Aorta (tissue), 5 donors: ENCODE data around the gene HMCES. TPM values are rescaled to one million over a fixed set of nuclear protein-coding genes. Genes with fewer than 3 reads are reported as not detected.
"Not testable (repeated sequence)": the region's sequence is repeated elsewhere in the genome, so short reads cannot be mapped to it uniquely, and the experiment has no call there.

Experiments
- ATAC-seq: fragments of 200-7000 bp; cut with Tn5 transposase; one replicate; pipeline ENCODE4 v1.9.1; 2022; ENCODE audit warnings: moderate library complexity; ENCODE audit not compliant: low FRiP score
- DNase-seq, 2 donors: peaks; one replicate each; pipeline ENCODE4 v3.0.0-alpha.2; 2020
- H3K27ac ChIP-seq, 2 donors: one replicate each; pipeline ENCODE4 v1.5.1; 2013; ENCODE audit warnings: low read length in 2 of 2, mild to moderate bottlenecking in 2 of 2, moderate library complexity in 2 of 2, control low read depth in 1 of 2, inconsistent platforms in 1 of 2, low read depth in 1 of 2
- H3K27me3 ChIP-seq, 2 donors: one replicate each; pipeline ENCODE4 v1.6.1; 2013; ENCODE audit warnings: control low read depth in 1 of 2, low read length in 1 of 2, mild to moderate bottlenecking in 1 of 2, moderate library complexity in 1 of 2; ENCODE audit not compliant: insufficient read depth in 2 of 2, control insufficient read depth in 1 of 2
- H3K36me3 ChIP-seq, 2 donors: one replicate each; pipeline ENCODE4 v1.6.1; 2013; ENCODE audit warnings: control low read depth in 1 of 2, low read length in 1 of 2, mild to moderate bottlenecking in 1 of 2; ENCODE audit not compliant: insufficient read depth in 2 of 2, control insufficient read depth in 1 of 2
- H3K4me1 ChIP-seq, 2 donors: one replicate each; pipeline ENCODE4 v1.6.1; 2013; ENCODE audit warnings: low read length in 2 of 2, control low read depth in 1 of 2, mild to moderate bottlenecking in 1 of 2, moderate library complexity in 1 of 2; ENCODE audit not compliant: insufficient read depth in 2 of 2, control insufficient read depth in 1 of 2
- H3K4me3 ChIP-seq, 2 donors: one replicate each; pipeline ENCODE4 v1.5.1; 2013; ENCODE audit warnings: low read length in 2 of 2, control low read depth in 1 of 2, mild to moderate bottlenecking in 1 of 2
- H3K9me3 ChIP-seq: one replicate; pipeline ENCODE4 v1.6.1; 2013; ENCODE audit warnings: mild to moderate bottlenecking, low read length; ENCODE audit not compliant: control insufficient read depth
- WGBS, 2 donors: extraction: QIAGEN DNeasy Blood & Tissue Kit; methylation state at CpG; one replicate each; pipeline ENCODE4 v1.1.7; 2013; 5-methylcytosine and 5-hydroxymethylcytosine counted together
- intact Hi-C, 2 donors: fragments of 100-400 bp; cut with DNase I; formaldehyde crosslinking; loops; one replicate each; pipeline versions ENCODE4 v1.14.2 to v1.15.0; 2022
- polyA plus RNA-seq, 2 donors: library from polyadenylated mRNA; stranded (reverse); fragments of 200-250 nt; gene quantifications; one replicate each; pipeline ENCODE4 v1.2.3, GENCODE V29; 2013
- total RNA-seq, 2 donors: library from RNA; stranded (reverse); fragmentation: NEBNext Ultra II Directional; extraction: Animal tissue kit (Norgen Biotek cat#: 25700); gene quantifications; one replicate each; pipeline ENCODE4 v1.2.1, GENCODE V29; 2021
- donor health status: healthy with polysubstance abuse.
- donor health status: Bipolar disorder and iron deficiency.
- donor health status: DM: no; HTN: no; CAD: no.
- donor health status: DM: no; HTN: no; CAD: no.
- donor health status: DM: yes; HTN: yes; CAD: no.

Gene HMCES
- total and polyA plus RNA-seq, 4 donors = 24.3 to 31.9 (median 29.8) TPM

GRCh38 chr3:129327510-129327909, 48.8 kb downstream of the HMCES start:
- Histone ChIP-seq H3K4me3 (no peak overlapping the region), H3K36me3 (no peaks in the 10 kb centered on the region), H3K27ac (no peak overlapping the region), H3K4me1 (no peaks in the 10 kb centered on the region), H3K9me3 (no peaks in the 10 kb centered on the region), H3K27me3 (no peaks in the 10 kb centered on the region)
- intact Hi-C loops = no loop called here
- WGBS, 2 donors = 97% methylated on average over 6 of the region's 6 CpGs
- ATAC-seq (no peak), DNase-seq (peak in 1 of 2 donors; percentile 2)

GRCh38 chr3:129329858-129330257, 51.2 kb downstream of the HMCES start:
- ATAC-seq = no peak
- no peak overlapping the region for H3K27ac ChIP-seq
- no peaks in the 10 kb centered on the region for H3K9me3 ChIP-seq
- H3K27me3 ChIP-seq = no peaks in the 10 kb centered on the region
- H3K36me3 ChIP-seq = no peaks in the 10 kb centered on the region
- no peaks in the 10 kb centered on the region for H3K4me1 ChIP-seq
- 92 to 95% methylated on average over 6 of the region's 6 CpGs for WGBS, 2 donors
- H3K4me3 ChIP-seq = no peak overlapping the region
- intact Hi-C loops = no loop called here
- DNase-seq = no peak

GRCh38 chr3:129330409-129330808, 51.7 kb downstream of the HMCES start:
- intact Hi-C loops = no loop called here
- H3K4me3 ChIP-seq = no peak overlapping the region
- WGBS, 2 donors = 87 to 88% methylated on average over 6 of the region's 6 CpGs

GRCh38 chr3:129333891-129334290, 55.2 kb downstream of the HMCES start:
- WGBS, 2 donors = 95 to 99% methylated on average over 5 of the region's 5 CpGs
- intact Hi-C loops = no loop called here
- H3K9me3 ChIP-seq = no peaks in the 10 kb centered on the region
- H3K4me3 ChIP-seq = no peak overlapping the region
- no peak for ATAC-seq
- no peaks in the 10 kb centered on the region for H3K4me1 ChIP-seq
- no peaks in the 10 kb centered on the region for H3K36me3 ChIP-seq
- no peak overlapping the region for H3K27ac ChIP-seq
- no peak for DNase-seq
- no peaks in the 10 kb centered on the region for H3K27me3 ChIP-seq

More at GRCh38 chr3:129330409-129330808, 51.7 kb downstream of the HMCES start:
- H3K4me1 ChIP-seq = no peaks in the 10 kb centered on the region
- no peak for DNase-seq
- no peak for ATAC-seq
- H3K27ac ChIP-seq = no peak overlapping the region
- no peaks in the 10 kb centered on the region for H3K27me3 ChIP-seq
- no peaks in the 10 kb centered on the region for H3K36me3 ChIP-seq
- H3K9me3 ChIP-seq = no peaks in the 10 kb centered on the region

GRCh38 chr3:129336093-129336706, 57.5 kb downstream of the HMCES start:
- Histone ChIP-seq H3K27ac (no peak overlapping the region), H3K36me3 (no peaks in the 10 kb centered on the region), H3K27me3 (no peaks in the 10 kb centered on the region), H3K4me3 (no peak overlapping the region), H3K4me1 (no peaks in the 10 kb centered on the region), H3K9me3 (no peaks in the 10 kb centered on the region)
- intact Hi-C loops = no loop called here
- DNase-seq (no peak), ATAC-seq (no peak)
- WGBS, 2 donors = 58 to 66% methylated on average over 6 of the region's 6 CpGs

- intact Hi-C loops, H3K4me1 ChIP-seq, H3K27ac ChIP-seq, H3K9me3 ChIP-seq, DNase-seq, H3K36me3 ChIP-seq, H3K4me3 ChIP-seq, ATAC-seq, H3K27me3 ChIP-seq: not testable (repeated sequence)
- WGBS, 2 donors = 94 to 97% methylated on average over 4 of the region's 4 CpGs
Observed at GRCh38 chr3:129337719-129338118, 59.0 kb downstream of the HMCES start.

- intact Hi-C loops, ATAC-seq, DNase-seq, H3K9me3 ChIP-seq, H3K4me3 ChIP-seq, H3K27ac ChIP-seq, H3K27me3 ChIP-seq, H3K4me1 ChIP-seq, H3K36me3 ChIP-seq: not testable (repeated sequence)
- WGBS, 2 donors = 93% methylated on average over 26 of the region's 36 CpGs; no CpG with 5 or more reads in 1 of the 2 donors
Observed at GRCh38 chr3:129339186-129339585, 60.5 kb downstream of the HMCES start.

GRCh38 chr3:129339833-129340232, 61.2 kb downstream of the HMCES start:
- WGBS, 2 donors = 94 to 96% methylated on average over 18 to 19 of the region's 30 CpGs

GRCh38 chr3:129341331-129342141, 62.9 kb downstream of the HMCES start:
- H3K27me3 ChIP-seq = no peaks in the 10 kb centered on the region
- no peak overlapping the region for H3K27ac ChIP-seq
- no peaks in the 10 kb centered on the region for H3K36me3 ChIP-seq
- intact Hi-C loops = no loop called here
- WGBS, 2 donors = 85 to 96% methylated on average over 9 to 10 of the region's 10 CpGs
- DNase-seq = no peak
- no peaks in the 10 kb centered on the region for H3K9me3 ChIP-seq
- ATAC-seq = no peak
- H3K4me1 ChIP-seq = no peaks in the 10 kb centered on the region
- H3K4me3 ChIP-seq = no peak overlapping the region

More at GRCh38 chr3:129339833-129340232, 61.2 kb downstream of the HMCES start:
- intact Hi-C loops, H3K4me3 ChIP-seq, H3K27me3 ChIP-seq, H3K36me3 ChIP-seq, H3K4me1 ChIP-seq, H3K9me3 ChIP-seq, ATAC-seq, DNase-seq, H3K27ac ChIP-seq: not testable (repeated sequence)
